HG03097 (cell line): ENCODE measurements around the gene NOTUM.
"Not testable (repeated sequence)": the region's sequence is repeated elsewhere in the genome, so short reads cannot be mapped to it uniquely, and the experiment has no call there.

Source experiments
- ATAC-seq: cut with Tn5 transposase; IDR thresholded peaks from one replicate; pipeline ENCODE4 v1.9.1; 2021; ENCODE audit not compliant: unreplicated experiment, low FRiP score

NOTUM gene

GRCh38 chr17:81996757-81997441 is 35.9 kb upstream of the NOTUM start:
- ATAC-seq: no peak

GRCh38 chr17:81996232-81996756 is 35.3 kb upstream of the NOTUM start:
- ATAC-seq: no peak

GRCh38 chr17:81995463-81996231 is 34.7 kb upstream of the NOTUM start:
- ATAC-seq: no peak

DNA sequence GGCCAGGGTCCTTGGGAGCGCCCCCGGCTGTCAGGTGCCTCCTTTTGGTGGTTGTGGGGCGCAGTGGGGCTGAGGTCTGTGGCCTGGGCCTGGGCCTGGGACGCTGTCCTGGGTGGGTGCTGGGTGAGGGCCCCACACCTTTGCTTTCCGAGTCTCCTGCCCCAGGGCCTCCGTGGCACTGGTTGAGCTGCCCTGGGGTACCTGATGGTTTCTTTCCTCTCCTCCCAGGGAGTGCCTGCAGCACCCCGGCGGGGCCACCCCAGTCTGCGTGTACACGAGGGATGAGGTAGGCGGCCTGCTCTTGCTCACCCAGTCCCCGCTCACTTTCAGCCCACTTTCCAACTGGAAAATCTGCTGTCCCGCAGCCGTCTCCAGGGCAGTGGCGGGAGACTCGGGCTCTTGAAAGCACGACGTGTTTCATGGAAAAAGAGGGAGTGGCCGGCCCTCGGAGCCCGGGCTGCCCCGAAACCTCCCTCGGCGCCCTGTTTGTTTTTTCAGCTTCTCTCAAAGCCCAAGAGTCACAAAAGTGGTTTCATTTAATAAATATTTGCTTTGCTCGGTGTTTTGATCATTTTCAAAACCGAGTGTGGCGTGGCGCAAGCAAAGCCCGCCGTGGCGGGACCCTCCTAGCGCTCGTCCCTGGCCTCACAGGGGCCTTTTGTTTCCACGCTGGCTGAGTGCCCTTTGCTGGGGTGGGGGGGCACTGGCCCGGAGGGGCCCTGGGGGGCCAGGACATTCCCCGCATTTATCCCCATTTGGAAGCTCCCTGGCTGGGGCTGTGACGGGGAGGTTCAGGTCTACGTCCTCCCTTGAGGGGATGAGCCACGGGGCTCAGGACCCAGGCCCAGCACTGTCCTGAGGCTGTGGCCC is 33.8 kb upstream of the NOTUM start:
- no peak for ATAC-seq

DNA sequence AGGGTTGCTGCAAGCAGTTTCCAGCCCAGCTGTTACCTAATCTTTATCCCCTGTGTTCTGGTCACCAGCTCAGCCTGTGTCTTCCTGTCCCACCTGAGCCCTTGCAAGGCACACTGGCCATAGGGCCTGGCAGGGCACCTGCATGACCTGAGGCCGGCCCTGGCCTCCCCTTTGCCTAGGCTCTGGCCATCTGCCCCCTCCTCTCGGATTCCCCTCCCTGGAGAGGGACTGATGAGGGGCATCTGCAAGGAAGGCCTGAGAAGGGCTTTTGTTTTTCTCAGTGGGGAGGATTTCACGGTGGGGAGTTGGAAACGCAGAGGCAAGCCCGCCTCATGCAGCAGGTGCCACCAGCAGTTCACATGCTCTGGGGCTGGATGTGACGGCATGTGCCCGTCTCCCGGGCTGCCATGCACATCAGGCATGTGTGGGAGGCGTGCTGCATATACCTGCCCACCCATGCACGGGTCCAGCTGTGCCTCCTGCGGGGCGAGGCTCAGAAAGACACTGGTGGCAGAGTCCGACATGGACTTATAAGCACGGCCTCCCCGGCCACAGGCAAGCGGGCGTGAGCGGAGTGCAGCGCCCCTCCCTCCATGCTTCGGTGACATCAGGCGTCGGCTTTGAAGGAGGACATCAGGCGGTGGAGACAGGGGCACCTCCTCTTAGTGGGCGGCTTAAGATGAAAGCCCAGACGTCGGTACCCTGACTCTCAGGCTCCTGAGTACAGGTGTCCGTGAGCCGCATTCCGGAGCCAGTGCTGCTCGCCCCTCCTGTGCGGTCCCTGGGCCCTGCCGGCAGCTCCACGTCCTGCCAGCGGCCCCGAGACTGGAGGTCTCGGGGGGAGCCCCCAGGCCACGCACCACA is 33.0 kb upstream of the NOTUM start:
- no peak for ATAC-seq

DNA sequence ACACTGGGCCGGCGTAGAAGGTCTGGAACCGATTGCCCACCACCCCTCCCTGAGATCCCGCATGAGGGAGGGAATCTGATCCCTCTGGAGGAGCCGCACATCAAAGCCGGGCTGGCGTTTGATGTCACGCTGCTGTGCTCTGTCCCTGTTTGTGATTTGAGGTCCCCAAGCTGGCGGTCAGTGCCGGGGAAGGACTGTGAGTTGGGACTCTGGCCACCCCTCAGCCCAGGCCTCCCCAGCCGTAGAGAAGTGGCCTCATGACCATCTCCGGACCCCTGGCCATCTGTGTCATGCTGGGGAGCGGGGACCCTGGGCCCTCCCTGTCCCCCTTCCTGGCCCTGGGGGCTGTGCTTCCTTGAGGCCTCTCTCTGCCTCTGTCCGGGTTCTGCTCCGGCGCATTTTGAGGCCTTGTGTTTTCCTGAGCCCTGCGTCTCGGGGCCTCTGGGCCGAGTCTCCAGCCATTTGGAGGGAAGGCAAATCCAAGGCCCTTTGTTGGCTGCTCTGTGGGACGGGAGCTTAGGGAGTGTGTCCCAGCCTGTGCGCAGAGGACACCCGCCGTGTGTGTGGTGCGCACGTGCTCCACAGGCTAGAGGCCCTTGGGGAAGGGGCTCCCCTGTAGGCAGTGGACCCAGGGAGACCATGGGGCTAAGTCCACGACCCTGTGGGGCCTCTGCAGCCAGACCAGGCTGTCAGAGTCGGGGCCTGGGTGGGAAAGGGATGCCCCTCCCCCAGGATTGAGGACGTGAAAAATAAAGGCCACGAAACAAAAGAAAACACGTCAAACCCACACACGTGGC is 31.5 kb upstream of the NOTUM start:
- ATAC-seq: no peak

DNA sequence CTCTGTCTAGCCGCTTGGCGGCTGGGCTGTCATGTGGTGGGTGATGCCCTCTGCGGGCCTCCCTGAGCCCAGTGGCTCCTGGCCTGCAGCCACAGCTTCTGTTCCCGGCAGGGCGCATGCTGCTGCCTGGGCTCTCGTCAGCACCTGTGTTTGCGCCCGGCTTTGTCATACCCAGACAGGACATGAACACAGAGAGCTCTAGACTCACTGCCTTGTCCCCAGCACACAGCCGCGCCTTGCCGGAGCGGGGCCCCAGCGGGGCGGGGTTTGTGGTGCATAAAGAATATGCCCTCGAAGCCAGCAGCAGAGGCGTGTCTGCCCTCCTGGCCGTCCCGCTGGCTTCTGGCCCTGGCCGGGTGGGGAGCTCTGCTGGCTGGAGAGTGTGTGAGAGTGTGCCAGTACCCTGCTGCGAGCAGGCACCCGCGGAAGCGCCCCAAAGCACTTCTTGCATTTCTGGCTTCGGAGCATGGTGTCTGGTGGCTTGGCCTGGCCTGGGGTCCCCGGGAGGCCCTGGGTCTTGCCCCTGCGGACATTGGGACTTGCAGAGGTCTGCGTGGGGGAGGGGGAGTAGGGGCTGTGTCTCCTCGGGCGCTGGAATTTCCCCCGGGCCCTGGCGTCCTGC is 30.8 kb upstream of the NOTUM start:
- no peak for ATAC-seq

GRCh38 chr17:81990836-81991683 is 30.1 kb upstream of the NOTUM start:
- ATAC-seq: no peak

DNA sequence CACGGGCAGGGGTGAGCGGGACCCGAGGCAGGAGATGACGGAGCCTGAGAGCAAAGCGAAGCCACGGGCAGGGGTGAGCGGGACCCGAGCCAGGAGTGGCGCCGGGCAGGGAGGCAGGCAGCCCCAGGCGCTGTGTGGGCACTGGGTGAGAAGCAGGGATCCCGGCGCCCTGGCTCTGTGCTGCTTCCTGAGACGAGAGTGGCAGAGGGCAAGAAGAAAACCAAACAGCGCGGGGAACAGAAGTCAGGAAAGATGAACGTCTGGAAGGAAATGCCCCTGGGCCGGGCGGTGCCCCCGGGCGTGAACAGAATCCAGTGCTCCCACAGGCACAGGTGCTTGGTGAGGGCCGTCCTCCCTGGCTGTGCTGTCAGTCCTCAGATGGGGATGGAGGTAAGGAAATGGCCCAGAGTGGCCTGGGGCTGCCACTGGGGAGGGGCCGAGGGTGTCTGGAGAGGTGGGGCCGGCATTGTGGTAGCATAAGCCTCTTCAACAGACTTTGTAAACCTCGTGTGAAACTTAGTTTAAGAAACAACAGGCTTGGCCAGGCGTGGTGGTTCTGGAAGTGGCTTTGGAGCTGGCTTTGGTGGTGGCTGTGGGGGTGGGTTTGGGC is 26.3 kb upstream of the NOTUM start:
- no peak for ATAC-seq

DNA sequence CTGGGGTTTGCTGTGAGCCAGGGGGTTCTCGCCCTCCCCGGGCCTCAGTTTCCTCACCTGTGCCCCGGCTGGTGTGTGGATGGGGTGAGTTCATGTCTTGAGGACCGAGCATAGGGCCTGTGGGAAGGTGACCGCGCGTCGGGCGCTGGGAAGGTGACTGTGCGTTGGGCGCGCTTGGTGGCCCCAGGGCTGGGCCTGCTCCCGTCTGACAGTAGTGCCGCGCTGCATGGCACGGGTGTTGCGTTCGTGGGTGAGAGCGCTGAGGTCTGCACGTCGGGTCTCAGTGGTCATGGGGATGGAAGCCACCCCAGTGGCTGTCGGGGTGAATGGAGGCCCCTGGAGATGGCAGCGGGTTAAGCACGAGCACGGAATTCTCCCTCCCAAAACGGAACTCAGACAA is 25.6 kb upstream of the NOTUM start:
- ATAC-seq: no peak

DNA sequence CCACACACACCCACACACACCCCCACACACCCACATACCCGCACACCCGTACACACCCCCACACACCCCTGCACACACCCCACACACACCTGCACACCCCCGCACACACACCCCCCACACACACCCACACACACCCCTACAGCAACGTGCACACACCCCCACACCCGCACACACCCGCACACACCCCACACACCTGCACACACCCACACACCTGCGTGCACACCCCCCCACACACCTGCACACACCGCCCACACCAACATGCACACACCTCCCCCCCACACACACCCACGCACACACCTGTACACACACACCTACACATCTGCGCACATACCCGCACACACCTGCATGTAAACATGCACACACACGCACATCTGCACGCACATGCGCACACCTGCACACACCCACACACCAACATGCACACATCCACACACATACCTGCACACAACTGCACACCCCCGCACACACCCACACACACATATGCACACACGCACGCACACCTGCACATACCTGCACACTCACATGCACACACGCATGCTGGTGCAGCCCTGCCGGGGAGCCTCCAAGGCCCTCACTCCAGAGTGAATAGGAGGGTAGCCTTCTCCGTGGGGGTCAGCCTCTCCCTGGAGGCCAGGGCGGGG is 23.9 kb upstream of the NOTUM start:
- no peak for ATAC-seq

- ATAC-seq: no peak
Observed at GRCh38 chr17:81983639-81984373, 22.8 kb upstream of the NOTUM start.

- no peak for ATAC-seq
Observed at GRCh38 chr17:81983011-81983638, 22.1 kb upstream of the NOTUM start.

DNA sequence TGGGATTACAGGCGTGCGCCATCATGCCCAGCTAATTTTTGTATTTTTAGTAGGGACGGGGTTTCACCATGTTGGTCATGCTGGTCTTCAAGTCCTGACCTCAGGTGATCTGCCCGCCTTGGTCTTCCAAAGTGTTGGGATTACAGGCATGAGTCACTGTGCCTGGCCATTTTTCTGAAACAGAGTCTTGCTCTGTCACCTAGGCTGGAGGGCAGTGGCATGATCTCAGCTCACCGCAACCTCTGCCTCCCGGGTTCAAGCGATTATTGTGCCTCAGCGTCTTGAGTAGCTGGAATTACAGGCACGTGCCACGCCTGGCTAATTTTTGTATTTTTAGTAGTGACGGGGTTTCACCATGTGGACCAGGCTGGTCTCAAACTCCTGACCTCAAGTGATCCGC is 20.5 kb upstream of the NOTUM start:
- ATAC-seq: not testable (repeated sequence)

DNA sequence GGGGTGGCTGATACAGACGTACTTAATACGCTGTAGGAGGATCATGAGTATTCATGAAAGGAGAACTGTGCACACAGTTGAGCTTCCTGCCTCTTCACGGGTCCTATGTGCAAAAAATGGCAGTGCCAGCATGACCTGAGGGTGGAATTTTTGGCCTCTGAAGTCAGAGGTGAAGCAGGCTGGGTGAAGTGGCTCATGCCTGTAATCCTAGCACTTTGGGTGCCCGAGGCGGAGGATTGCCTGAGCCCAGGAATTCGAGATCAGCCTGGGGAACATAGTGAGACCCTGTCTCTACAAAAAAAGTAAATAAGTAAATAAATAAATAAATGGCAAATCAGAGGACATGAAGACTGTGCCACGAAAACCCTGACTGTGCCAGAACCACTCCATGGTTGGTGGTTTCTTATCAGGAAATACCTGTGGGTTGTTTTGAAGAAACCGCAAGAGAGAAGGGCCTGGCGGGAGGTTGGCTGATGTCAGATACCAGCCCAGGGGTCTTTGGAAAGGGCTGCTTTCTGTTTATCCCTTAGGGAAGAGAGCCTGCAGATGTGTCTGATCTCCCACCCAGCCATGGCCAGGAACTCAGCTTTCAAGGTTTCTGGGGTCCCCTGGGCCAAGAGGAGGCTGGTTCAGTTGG is 19.8 kb upstream of the NOTUM start:
- ATAC-seq: no peak

- no peak for ATAC-seq
Observed at GRCh38 chr17:81980122-81980521, 19.1 kb upstream of the NOTUM start.
